Glutamatergic neuron (in vitro differentiated cells): ENCODE results near the gene ACVRL1. TPM values are rescaled to one million over a fixed set of nuclear protein-coding genes. Genes with fewer than 3 reads are reported as not detected.

Source experiments
- DNase-seq: peaks from one replicate; pipeline ENCODE4 v3.0.0; 2022
- H3K27ac Mint-ChIP-seq: one replicate; pipeline ENCODE4 v1.8.0; 2020; ENCODE audit warnings: mild to moderate bottlenecking, mixed read lengths, inconsistent platforms; ENCODE audit not compliant: unreplicated experiment
- H3K27me3 Mint-ChIP-seq: one replicate; pipeline ENCODE4 v1.8.0; 2020; ENCODE audit warnings: mild to moderate bottlenecking, moderate library complexity, mixed read lengths, inconsistent platforms; ENCODE audit not compliant: unreplicated experiment
- H3K36me3 Mint-ChIP-seq: one replicate; pipeline ENCODE4 v1.8.0; 2020; ENCODE audit warnings: mild to moderate bottlenecking, mixed read lengths, inconsistent platforms; ENCODE audit not compliant: unreplicated experiment
- H3K4me1 Mint-ChIP-seq: one replicate; pipeline ENCODE4 v1.8.0; 2020; ENCODE audit warnings: mild to moderate bottlenecking, low read depth, mixed read lengths, inconsistent platforms; ENCODE audit not compliant: unreplicated experiment
- H3K4me3 Mint-ChIP-seq: one replicate; pipeline ENCODE4 v1.8.0; 2020; ENCODE audit warnings: mild to moderate bottlenecking, mixed read lengths, inconsistent platforms; ENCODE audit not compliant: unreplicated experiment
- H3K9me3 Mint-ChIP-seq: one replicate; pipeline ENCODE4 v1.8.0; 2020; ENCODE audit warnings: mild to moderate bottlenecking, moderate library complexity, mixed read lengths, inconsistent platforms; ENCODE audit not compliant: unreplicated experiment
- CTCF ChIP-seq: fragments of 200-600 bp; sonication (generic); IDR thresholded peaks from one replicate; pipeline ENCODE4 v1.5.0; 2021; ENCODE audit not compliant: partially characterized antibody, unreplicated experiment
- total RNA-seq: library from RNA; stranded (reverse); fragmentation: NEBNext Ultra II Directional; extraction: Animal tissue kit (Norgen Biotek cat#: 25700); gene quantifications from one replicate; pipeline ENCODE4 v1.2.1, GENCODE V29; 2021; ENCODE audit not compliant: unreplicated experiment

ACVRL1 gene
- total RNA-seq, 1 donor from 2014 or later, result 0.39 TPM

GRCh38 chr12:51907856-51908425, 637 bp downstream of the ACVRL1 start:
- no peak overlapping the region for H3K27ac Mint-ChIP-seq
- H3K27me3 Mint-ChIP-seq, result peaks cover 6% of the 10 kb centered on the region
- H3K4me3 Mint-ChIP-seq, result peak overlapping the region; percentile 68
- no peak for TF ChIP-seq CTCF
- H3K9me3 Mint-ChIP-seq, result peaks cover 4% of the 10 kb centered on the region
- no peak for DNase-seq
- H3K4me1 Mint-ChIP-seq, result peaks cover 16% of the 10 kb centered on the region
- no peaks in the 10 kb centered on the region for H3K36me3 Mint-ChIP-seq

GRCh38 chr12:51908876-51909592, 1.7 kb downstream of the ACVRL1 start:
- H3K36me3 Mint-ChIP-seq, result no peaks in the 10 kb centered on the region
- H3K4me3 Mint-ChIP-seq, result no peak overlapping the region
- H3K27ac Mint-ChIP-seq, result no peak overlapping the region
- peaks cover 16% of the 10 kb centered on the region for H3K4me1 Mint-ChIP-seq
- no peak for TF ChIP-seq CTCF
- H3K9me3 Mint-ChIP-seq, result peaks cover 4% of the 10 kb centered on the region
- no peak for DNase-seq
- H3K27me3 Mint-ChIP-seq, result peaks cover 5% of the 10 kb centered on the region

GRCh38 chr12:51910168-51910567, 2.9 kb downstream of the ACVRL1 start:
- no peak for TF ChIP-seq CTCF
- no peak overlapping the region for H3K27ac Mint-ChIP-seq
- H3K9me3 Mint-ChIP-seq, result peaks cover 4% of the 10 kb centered on the region

GRCh38 chr12:51910691-51911090, 3.4 kb downstream of the ACVRL1 start:
- H3K36me3 Mint-ChIP-seq, result no peaks in the 10 kb centered on the region
- H3K27ac Mint-ChIP-seq, result no peak overlapping the region
- DNase-seq, result no peak
- H3K9me3 Mint-ChIP-seq, result peaks cover 4% of the 10 kb centered on the region
- H3K27me3 Mint-ChIP-seq, result peaks cover 5% of the 10 kb centered on the region
- TF ChIP-seq CTCF, result no peak
- no peak overlapping the region for H3K4me3 Mint-ChIP-seq
- H3K4me1 Mint-ChIP-seq, result peaks cover 9% of the 10 kb centered on the region

More at GRCh38 chr12:51910168-51910567, 2.9 kb downstream of the ACVRL1 start:
- peaks cover 14% of the 10 kb centered on the region for H3K4me1 Mint-ChIP-seq
- no peak overlapping the region for H3K4me3 Mint-ChIP-seq
- DNase-seq, result no peak
- H3K36me3 Mint-ChIP-seq, result no peaks in the 10 kb centered on the region
- peaks cover 5% of the 10 kb centered on the region for H3K27me3 Mint-ChIP-seq

- Mint-ChIP-seq H3K9me3 (peaks cover 2% of the 10 kb centered on the region), H3K36me3 (no peaks in the 10 kb centered on the region), H3K27ac (no peak overlapping the region), H3K4me3 (no peak overlapping the region), H3K4me1 (peaks cover 4% of the 10 kb centered on the region), H3K27me3 (peaks cover 5% of the 10 kb centered on the region)
- no peak for TF ChIP-seq CTCF
- no peak for DNase-seq
Measured at GRCh38 chr12:51911307-51911706, 4.0 kb downstream of the ACVRL1 start.
